Occipital lobe (tissue), 2 donors: Measurements from ENCODE around the gene DCAF5. TPM values are rescaled to one million over a fixed set of nuclear protein-coding genes. Genes with fewer than 3 reads are reported as not detected.
"Not testable (repeated sequence)": the region's sequence is repeated elsewhere in the genome, so short reads cannot be mapped to it uniquely, and the experiment has no call there.

Experiments
- DNase-seq: peaks from one replicate; lab custom pipeline; 2025; lab: John Stamatoyannopoulos, UW
- total RNA-seq: library from RNA; depleted of rRNA; stranded (reverse); fragments of >200 nt; gene quantifications from one replicate; pipeline ENCODE4 v1.2.3, GENCODE V29; 2014

Gene DCAF5
- total RNA-seq, 1 donor from 2014 or later, result 37.1 TPM

- DNase-seq, result no peak
Measured at GRCh38 chr14:69072584-69072983, 80.3 kb downstream of the DCAF5 start.

DNA sequence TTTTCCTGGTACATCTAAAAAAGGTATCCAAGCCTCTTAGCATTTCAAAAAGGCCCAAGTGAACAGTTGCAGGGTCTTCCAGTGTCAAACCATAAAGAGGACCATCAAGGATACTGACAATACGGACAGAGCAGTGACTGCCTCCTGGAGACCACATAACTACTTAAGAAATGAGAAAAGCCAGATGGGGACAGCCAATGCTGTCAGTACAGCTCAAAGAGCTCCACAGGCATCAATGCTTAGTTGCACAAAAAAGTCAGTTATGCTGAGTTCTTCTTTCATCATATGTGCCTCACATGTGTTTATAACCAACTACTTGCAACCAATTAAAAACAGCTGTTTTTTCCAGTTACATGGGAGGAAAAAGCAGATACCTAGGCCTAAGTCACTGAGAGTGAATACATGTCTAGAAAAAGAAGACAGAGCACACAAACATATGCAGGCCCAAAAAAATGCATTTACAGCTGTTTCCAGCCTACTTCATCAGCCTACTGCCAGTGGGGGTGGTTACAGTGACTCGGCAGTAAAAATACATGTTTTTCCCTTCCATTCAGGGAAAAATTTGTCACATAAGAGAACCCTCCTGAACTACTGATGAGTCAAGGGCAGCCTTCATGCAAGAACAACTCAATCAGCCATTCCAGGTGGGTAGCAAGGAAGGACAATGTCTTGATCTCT, 84.0 kb downstream of the DCAF5 start:
- no peak for DNase-seq

GRCh38 chr14:69066396-69067171, 86.3 kb downstream of the DCAF5 start:
- no peak for DNase-seq

DNA sequence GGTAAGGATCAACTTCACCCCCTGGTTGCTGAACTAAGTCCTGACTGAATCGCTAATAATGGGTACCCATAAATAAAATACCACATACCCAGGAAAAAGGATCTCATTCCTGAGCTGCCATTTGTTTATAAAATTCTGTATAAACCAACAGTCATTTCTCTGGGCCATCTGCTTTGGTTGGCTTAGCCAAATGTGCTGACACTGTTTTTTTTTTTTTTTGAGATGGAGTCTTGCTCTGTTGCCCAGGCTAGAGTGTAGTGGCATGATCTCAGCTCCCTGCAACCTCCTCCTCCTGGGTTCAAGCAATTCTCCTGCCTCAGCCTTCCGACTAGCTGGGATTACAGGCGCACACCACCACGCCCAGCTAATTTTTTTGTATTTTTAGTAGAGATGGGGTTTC, 87.0 kb downstream of the DCAF5 start:
- DNase-seq, result not testable (repeated sequence)

GRCh38 chr14:69064596-69064995, 88.3 kb downstream of the DCAF5 start:
- no peak for DNase-seq

DNA sequence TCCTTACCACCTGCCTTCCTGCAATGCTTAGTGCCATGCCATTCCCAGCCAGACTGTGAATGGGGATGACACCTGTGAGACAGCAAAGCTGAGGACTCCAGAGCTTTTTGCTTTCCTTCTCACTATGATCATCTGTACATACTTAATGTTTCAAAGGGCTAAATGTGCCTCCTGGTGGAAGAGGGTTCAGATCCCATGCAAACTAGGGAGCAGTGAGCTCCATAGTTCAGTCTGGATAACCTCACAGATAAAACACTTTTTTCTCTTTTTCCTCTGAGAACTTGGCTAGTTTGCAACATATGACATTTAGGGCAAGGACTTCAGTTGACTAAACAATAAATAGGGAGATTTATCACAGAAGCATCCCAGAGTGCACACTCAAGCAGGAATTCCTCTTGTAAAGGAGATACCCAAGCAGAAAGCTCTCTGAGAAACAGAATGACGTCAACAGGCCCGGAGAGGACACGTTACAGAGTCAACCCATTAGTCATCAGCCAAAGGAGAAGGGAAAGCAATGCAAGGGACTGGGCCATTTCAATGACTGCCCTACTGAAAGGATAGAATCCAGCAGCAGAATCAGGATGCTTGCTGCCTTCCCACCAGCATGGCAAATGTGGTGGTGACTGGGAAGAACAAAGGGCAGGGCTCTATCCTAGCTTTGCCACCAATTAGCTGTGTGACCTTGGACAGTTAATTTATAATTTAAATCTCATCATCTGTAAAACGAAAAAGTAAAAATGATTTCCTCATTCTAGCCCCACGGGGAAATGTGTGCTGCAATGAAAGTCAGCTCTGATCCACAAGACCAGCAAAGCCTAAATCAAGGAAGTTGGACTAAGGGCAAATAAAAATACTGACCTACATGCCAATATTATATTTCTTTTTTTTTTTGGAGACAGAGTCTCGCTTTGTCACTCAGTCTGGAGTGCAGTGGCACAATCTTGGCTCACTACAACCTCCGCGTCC, 93.0 kb downstream of the DCAF5 start:
- no peak for DNase-seq

DNA sequence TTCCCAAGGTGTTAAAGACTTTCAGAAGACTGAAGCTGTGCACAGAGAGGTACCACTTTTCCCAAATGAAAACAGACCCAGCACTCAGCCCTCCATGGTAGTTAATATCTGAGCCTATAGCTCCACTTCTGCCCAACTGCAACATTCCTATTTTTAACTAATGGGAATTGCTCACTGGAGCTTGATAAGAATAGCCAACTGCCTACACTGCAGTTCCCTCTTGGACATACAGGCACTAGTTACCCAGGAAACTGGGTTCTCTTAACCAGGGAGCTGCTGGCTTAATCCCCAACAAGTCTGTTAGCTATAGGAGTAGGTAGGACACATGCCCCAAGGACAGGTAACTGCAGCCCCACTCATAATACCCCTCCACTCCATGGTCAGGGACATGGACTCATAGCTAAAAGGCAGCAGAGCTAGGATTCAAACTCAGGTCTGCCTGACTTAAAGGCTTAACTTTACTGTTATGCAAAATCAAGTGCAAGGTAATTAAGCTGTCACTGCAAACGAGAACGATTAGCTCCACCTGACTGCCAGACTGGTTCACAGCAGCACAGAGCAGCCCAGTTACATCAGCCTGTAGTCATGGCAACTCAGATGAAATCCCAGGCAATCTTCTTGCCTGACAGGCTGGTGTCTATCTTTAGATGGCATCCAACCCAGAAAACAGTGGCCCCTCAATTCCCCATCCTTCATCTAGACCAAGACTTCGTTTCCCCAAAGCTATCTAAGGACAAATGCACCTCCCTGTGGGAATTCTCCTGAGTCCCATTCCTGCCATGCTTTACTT, 96.7 kb downstream of the DCAF5 start:
- peak; percentile 34 for DNase-seq

- DNase-seq, result no peak
Measured at GRCh38 chr14:69055125-69055524, 97.8 kb downstream of the DCAF5 start.

GRCh38 chr14:69054030-69054429, 98.9 kb downstream of the DCAF5 start:
- no peak for DNase-seq

DNA sequence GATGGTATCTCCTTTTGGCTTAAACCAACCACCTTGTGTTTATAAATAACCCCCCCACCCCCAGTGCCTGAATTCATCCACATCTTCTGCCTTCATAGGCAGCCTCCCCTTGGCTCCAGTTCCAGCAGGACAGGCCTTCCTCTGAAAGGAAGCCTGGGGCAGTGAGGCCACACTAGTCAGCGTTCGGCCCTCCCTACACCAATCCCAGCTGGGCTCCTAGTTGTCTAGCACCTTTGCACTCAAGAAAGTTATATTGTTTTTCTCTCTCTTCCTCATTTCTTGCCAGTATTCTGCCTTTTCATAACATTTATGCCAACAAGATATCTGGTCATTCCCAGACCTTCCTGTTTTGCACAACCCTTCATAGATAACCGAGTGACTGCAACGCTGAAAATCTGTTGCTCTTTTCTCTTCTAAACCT, 100.7 kb downstream of the DCAF5 start:
- DNase-seq, result no peak

- no peak for DNase-seq
Measured at GRCh38 chr14:69050240-69051184, 102.4 kb downstream of the DCAF5 start.

DNA sequence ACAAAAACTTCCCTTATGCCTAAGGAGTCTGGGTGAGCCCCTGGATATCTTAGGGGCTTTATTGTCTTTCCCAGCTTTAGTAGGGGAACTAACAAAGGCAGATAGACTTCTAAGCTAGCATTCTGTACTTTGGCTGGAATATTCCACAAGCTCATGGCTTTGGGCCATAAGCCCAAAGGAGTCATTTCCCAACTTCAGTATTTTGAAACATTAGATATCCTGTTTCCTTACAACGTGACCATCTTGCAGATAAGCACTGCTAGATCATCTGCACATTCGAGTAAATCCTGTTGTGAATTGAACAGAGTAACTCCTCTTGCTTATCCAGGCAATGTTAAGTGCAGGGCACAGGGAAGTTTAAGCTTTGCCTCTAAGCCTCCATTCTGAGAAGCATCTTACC, 103.2 kb downstream of the DCAF5 start:
- no peak for DNase-seq

- DNase-seq, result no peak
Measured at GRCh38 chr14:69048456-69048855, 104.5 kb downstream of the DCAF5 start.

DNA sequence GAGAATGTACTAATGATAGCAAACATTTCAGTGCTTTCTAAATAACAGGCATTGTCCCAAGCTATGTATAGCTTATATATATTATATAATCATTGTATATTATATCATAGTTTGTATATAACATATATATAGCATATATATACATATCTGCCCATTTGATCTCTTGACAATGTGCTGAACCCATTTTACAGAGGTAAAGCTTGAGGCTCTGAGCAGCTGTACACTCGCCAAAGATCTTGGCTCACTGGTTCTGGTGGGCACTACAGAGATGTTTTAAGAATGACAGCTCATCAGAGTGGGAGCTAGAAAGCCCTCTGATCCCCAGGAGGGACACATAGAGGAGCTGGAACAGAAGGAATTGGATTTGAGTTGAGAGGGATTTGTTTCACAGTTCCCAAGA, 105.7 kb downstream of the DCAF5 start:
- DNase-seq, result no peak

GRCh38 chr14:69046476-69046860, 106.5 kb downstream of the DCAF5 start:
- DNase-seq, result no peak

- no peak for DNase-seq
Measured at GRCh38 chr14:69045857-69046475, 107.0 kb downstream of the DCAF5 start.

GRCh38 chr14:69044965-69045555, 107.9 kb downstream of the DCAF5 start:
- DNase-seq, result peak; percentile 61

- DNase-seq, result no peak
Measured at GRCh38 chr14:69044296-69044695, 108.6 kb downstream of the DCAF5 start.
